Stimulated activated naive CD8-positive, alpha-beta T cell treated with anti-CD3 and anti-CD28 coated beads, Interleukin-15, Interleukin-2, amounts not matched to agents 100 U/mL and 50 U/mL, for 24 hours (primary cell): ENCODE results near the gene GLT8D2.
A peak's percentile ranks its signal among the peaks of the same experiment; 100 is the strongest.

Source experiments
- ATAC-seq: fragments of 150-1000 bp; cut with Tn5 transposase; one replicate; pipeline ENCODE4 v1.10.0; 2021
- DNase-seq: peaks from one replicate; pipeline ENCODE4 v3.0.0; 2021

The GLT8D2 gene

DNA sequence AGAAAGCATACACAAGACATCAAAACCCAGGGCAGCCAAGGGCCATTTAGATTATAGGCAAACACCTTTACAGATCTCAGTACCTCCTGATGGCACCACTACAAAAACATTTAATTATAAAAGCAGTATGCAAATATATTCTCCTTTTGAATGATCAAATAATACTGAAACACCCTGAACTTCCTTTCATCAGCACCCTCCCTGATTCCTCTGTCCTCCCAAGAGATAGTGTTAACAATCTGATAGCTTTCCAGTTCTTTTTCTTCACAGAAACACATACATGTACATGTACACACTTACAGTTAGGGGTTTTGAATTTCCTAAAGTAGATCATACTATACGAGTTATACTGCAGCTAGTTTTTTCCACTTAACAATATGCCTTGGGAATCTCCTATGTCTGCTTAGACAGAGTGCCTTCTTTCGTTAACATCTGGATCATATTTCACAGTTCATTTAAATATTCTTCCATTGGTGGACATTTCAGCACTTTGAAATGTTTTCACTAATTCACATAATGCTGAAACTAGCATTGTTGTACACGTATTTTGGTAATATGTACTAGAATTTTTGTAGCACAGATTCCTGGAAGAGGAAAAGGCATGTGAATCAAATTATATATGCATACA is 49.1 kb downstream of the GLT8D2 start:
- DNase-seq = no peak
- no peak for ATAC-seq

DNA sequence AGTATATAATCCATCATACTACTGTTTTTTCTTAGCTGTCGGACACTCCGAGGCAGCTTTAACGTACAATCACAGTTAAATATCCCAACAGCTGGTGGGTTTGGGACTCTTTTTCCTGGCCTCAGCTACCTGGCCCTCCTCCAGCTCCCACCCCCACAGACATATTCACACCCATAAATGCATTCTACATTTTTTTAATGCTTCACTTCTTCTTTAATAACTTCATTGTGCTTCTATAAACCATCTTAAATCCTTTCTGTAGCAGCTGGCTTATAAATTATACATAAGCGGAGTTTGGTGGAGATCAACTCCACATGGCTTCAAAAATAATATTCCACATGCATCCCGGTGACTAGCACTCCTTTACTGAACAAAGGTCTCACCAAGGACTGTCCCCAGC is 51.0 kb downstream of the GLT8D2 start:
- ATAC-seq = no peak
- no peak for DNase-seq

DNA sequence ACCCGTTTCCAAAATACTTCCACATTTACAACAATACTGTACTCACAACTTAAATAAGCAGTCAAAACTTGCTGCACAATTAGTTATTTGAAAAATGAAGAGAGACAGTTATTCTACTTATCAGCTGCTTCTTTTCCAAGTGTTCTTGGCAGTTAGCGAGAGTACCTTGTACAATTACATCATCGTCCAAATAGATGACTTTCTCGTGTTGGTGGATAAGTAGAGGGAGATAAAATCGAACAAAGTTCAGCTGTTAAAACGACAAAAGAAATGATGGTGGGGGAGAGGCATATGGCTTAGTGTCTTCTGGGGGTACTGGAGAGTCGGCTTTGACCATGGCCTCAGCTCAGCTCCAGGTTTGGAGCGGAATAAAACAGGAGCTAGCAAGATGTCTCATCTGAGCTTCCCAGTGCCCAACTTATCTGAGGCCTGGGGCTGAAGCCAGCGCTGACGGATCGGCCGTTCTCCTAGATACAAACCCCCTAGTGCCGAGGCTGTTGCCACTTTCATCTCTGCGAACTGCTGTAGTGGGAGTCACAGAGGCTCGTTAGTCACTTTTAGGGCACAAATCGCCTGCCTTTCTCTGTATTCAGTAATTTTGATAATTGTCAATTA is 52.6 kb downstream of the GLT8D2 start:
- no peak for DNase-seq
- no peak for ATAC-seq

DNA sequence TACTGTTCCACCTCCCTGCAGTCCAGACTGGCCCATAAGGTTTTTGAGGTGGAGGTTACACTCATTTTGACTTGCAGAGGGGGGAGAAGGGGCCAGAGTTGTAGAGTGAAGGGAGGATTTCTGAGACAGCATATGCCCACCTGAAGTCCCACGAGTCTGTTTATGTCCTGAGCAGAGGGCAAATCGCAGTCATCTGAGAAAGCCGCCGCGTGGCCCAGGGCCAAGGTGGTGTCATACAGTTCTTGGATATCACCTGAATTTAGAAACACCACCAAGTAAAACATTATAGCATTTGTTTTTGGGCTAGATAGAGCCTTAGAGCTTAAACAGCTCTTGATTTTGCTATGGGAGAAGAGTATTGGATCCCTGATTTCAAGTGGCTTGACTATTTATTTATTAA is 53.4 kb downstream of the GLT8D2 start:
- no peak for DNase-seq
- ATAC-seq = no peak

DNA sequence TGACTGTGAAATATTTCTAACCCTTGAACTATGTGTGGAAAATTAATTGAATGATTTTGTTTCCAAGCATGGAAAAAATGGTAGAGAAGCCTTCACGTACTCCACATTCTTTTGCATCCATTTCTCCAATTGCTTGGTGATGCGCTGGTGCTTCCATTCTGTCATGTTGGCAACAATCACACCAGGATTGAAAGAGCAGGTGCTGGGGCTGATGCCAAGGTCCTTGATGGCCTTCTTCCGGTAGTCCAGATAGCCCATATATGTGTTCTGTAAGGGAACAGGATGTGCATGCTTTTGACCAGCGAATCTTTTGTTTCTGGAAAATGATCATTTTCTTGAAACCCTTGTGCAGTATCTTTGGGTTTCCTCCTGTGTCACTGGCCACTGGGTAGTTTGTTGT is 55.8 kb downstream of the GLT8D2 start:
- no peak for ATAC-seq

DNA sequence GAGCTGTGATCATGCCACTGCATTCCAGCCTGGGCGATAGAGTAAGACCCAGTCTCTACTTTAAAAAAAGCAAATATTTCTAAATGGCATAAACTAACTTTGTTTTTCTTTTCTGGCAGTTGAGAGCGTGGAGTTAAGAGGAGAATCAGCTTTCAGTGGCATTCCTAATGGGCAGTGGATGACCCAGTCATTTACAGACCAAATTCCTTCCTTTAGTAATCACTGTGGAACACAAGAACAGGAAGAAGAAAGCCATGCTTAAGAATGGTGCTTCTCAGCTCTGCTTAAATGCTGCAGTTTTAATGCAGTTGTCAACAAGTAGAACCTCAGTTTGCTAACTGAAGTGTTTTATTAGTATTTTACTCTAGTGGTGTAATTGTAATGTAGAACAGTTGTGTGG is 63.2 kb downstream of the GLT8D2 start:
- no peak for DNase-seq
- ATAC-seq = no peak

More for the DNA sequence above, 55.8 kb downstream of the GLT8D2 start:
- DNase-seq = no peak

DNA sequence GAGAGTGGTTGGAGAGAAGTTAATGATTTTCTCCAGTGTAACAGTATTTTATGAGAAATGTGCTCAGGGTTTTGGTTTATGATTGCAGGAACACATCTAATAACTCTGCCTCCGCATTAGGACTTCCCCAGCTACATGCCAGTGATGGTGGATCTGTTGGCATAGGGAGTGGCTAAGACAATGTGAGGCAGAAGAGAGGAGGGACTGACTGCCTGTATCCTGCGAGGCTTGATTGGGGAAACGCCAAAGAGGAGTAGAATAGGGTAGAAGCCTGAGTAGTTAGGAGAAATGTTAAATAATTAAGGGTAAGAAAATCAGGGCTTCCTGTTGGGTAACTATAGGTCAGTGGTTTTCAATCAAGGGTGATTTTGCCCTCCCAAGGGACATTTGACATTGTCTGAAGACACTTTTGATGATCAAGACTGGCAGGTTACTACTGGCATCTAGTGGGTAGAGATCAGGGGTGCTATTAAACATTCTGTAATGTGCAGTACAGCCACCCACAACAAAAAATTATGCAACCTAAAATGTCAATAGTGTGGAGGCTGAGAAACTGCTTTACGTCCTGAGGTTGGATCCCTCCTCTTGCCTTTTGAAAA is 71.5 kb downstream of the GLT8D2 start:
- ATAC-seq = no peak
- DNase-seq = no peak

DNA sequence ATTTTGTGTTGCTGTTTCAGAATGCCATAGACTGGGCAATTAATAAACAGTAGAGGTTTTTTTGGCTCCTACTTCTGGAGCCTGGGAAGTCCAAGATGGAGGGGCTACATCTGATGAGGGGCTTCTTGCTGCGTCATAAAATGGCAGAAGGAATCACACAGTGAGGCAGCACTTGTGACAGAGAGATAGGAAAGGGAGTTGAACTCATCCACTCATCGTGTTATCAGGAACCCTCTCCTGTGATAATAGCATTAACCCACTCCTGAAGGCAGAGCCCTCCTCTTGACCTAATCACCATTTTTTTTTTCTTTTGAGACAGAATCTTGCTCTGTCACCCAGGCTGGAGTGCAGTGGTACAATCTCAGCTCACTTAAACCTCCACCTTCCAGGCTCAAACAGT is 74.6 kb downstream of the GLT8D2 start:
- ATAC-seq (no peak), DNase-seq (no peak)

DNA sequence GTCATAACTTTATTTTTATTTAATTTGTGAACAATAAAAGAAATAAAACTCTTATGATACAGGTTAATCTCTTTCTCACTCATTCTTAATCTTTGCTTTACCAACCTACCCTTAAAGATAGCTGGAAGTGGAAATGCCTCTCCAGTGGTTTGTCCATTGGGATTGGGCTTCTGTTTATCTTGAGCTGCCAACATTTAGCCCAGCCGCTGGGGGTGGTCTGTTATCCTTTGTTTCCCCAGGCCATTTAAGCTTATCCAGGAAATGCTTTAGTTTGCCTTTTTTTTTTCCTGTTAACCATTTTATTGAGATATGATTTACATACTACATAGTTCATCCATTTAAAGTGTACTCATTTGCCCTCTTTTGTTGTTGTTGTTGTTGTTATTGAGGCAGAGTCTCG is 76.1 kb downstream of the GLT8D2 start:
- ATAC-seq (no peak), DNase-seq (no peak)

DNA sequence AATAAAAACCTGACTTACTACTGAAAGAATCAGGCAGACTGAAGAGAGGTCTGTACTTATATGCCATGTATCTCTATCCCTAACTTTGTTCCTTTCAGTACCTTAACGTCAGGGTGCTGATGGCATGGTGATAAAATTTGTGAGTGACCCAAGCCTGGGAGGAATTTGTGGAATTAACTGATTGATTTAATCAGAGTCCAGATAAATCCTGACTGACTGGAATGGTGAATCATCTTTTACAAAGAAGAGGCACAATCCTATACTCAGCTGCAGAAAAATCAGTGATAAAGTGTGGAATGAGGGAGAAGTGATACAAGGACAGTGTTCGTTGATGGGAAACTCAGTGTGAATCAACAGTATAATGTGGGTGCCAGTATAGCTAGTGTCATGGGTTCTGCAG is 80.6 kb downstream of the GLT8D2 start:
- DNase-seq = no peak
- ATAC-seq = no peak

DNA sequence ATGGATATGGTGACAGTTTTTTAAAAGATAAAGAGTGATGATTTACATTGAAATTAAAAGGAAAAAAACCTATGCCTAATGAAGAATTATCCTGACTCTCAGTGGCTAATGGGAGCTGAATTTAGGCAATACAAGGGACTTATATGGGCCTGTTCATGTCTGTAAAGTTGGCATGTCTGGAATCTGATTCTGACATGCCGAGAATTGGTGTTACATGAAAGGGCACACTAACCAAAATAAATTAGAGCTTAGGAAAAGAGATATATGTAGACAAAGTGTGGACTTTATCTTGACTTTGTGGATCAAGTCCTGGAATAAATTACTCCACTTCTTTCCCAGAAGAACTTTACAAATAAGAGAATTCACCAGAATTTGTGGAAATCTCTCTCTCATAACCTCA is 83.3 kb downstream of the GLT8D2 start:
- DNase-seq (no peak), ATAC-seq (no peak)

DNA sequence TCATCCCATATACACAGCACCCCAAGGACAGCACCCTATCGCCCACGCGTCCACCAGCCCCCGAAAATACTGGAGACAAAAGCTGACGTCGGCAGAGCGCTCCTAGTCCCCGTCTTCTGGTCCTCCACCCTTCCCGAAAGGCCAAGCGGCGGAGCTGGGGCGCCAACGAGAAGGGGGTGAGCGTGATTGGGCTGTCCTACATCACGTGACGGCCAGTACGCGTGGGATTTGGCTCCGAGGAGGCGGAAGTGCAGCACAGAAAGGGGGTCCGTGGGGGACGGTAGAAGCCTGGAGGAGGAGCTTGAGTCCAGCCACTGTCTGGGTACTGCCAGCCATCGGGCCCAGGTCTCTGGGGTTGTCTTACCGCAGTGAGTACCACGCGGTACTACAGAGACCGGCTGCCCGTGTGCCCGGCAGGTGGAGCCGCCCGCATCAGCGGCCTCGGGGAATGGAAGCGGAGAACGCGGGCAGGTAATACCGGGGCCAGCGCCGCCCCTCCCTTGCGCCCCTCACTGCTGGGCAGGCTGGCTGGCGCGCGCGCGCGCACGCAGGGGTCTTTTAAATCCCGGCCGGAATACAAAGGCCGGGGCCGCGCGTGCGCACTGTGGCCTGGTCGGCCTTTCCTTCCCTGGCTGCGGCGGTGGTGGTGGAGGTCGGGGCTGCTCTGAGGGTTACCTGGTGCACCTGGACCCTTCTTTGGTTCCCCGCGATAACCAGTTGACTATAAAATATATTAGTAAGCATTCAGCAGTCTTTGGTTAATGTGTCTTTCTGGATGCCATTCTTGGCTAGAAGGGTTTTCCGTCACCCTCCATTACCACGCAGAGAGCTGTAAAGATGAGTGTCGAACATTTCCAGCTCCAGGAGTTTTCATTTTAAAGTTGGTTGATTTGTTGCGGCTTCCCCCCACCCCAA is 84.1 kb downstream of the GLT8D2 start, which contains the start of gene TDG:
TSS of gene TDG (plus strand) at position 283 of the 915 bp plus-strand sequence. CDS start at position 449, 166 bp downstream.
- ATAC-seq (peak; percentile 97), DNase-seq (peak; percentile 97)

DNA sequence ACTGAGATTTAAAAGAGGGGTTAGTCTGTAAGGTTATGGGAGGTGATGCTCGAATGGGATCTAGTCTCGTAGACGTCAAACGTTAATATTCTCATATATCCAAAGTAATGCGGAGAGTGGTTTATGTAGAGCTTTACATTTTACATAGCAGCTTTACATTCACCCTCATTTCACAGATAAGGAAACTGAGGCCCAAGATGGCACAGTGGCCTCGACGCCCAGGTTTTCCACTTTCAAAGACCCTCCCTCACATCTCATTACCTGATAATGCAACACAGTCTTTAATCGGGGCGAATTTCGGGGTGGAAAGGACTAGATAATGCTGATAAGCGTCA is 84.8 kb downstream of the GLT8D2 start:
- no peak for DNase-seq
- ATAC-seq = no peak

DNA sequence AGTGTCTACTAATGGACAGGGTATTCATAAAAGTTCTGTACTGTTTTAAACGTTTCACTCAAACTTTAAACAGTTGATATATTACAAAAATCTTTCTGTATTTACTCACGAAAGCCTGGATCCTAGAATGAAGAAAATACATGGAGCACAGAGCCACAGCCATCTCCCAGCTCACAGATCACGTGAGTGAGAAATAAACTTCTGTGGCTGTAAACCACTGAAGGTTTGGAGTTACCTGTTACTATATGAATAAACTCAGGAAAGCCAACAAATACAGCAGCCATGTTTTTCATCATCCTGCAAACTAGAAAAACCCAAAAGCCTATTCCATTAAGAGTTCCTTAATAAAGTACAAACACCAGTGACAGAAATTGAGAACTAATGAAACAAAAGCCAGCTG is 85.2 kb downstream of the GLT8D2 start:
- no peak for DNase-seq
- no peak for ATAC-seq

DNA sequence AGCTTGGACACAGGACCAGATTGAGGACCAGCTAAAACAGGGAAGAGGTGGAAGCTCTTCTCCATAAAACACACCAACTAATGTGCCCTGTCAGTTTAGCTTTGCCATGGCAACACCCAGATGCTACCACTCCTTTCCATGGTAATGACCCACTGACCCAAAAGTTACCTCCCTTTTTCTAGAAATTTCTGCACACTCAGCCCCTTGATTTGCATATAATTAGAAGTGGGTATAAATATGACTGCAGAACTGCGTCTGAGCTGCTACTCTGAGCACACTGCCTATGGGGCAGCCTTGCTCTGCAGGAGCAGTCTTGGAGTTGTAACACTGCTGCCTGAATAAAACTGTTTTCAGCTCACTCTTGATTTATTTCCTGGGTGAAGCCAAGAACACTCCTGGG is 87.5 kb downstream of the GLT8D2 start:
- no peak for DNase-seq
- no peak for ATAC-seq

DNA sequence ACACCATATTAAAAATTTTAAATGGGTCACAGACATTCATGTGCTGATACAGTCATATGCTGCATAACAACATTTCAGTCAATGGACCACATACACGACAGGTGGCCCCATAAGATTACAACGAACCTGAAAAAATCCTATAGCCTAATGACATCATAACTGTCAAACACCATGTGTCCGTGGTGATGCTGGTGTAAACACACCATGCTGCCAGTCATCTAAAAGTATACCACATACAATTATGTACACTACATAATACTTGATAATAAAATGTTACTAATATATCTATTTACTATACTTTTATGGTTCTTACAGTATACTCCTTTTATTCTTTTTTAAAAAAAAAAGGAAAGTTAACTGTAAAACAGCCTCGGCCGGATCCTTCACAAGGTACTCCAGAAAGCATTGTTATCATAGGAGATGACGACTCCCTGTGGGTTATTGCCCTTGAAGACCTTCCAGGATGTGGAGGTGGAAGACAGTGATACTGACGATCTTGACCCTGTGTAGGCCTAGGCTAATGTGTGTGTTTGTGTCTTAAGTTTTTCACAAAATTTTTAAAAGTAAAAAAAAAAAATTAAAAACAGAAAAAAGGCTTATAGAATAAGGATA is 89.3 kb downstream of the GLT8D2 start:
- no peak for DNase-seq
- no peak for ATAC-seq

DNA sequence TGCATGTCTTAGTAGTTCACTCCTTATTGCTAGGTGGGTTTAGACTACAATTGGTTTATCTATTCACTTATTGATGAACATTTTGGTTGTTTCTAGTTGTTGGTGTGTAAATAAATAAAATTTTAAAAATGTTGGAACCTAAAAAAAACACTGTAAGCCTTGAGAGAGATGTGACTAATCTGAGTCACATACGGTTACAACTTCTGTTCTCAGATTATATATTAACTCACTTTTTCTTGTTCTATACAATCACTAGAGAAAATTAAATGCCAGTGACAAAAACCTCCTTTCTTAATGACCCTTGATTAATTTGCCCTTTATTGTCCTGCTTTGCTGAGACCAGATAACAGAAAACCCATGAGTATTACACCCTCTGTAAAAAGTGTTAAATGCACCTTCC is 91.4 kb downstream of the GLT8D2 start:
- ATAC-seq (no peak), DNase-seq (no peak)

DNA sequence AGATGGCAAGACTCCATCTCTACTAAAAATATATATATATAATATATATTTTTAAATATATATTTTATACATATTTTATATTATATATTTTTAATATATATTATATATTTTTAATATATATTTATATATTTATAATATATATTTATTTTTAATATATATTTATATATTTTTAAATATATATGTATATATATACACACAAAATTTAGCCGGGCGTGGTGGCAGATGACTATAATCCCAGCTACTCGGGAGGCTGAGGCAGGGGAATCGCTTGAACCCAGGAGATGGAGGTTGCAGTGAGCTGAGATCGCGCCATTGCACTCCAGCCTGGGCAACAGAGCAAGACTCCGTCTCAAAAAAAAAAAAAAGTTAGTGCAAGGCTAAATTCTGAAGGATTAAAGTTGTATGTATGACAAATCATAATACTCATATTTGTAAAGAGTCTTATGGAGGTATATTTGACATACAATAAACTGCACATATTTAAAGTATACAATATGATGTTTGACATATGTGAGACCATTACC is 92.1 kb downstream of the GLT8D2 start:
- DNase-seq (no peak), ATAC-seq (no peak)

DNA sequence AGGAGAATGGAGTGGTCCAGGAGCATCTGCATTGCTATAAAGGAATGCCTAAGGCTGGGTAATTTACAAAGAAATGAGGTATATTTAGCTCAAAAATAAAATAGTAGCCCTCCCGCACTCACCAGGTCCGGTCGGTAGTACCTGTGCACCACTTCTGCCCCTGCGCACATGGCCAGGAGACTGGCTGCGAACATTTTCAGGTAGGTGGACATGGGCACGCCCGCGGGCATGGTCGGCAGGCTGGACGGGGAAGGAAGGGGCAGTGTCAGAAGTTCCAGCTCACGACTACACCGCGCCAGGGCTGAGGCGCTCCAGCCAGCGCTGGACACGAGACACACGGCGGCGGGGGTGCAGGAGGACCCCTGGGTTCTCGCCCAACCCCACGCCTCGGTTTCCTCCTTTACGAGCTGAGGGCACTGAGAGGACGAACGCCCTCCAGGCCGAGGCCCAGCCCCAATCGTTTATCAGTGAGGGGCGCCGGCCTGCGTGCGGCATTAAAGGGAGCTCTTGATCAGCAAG is 93.4 kb downstream of the GLT8D2 start:
- ATAC-seq = no peak

DNA sequence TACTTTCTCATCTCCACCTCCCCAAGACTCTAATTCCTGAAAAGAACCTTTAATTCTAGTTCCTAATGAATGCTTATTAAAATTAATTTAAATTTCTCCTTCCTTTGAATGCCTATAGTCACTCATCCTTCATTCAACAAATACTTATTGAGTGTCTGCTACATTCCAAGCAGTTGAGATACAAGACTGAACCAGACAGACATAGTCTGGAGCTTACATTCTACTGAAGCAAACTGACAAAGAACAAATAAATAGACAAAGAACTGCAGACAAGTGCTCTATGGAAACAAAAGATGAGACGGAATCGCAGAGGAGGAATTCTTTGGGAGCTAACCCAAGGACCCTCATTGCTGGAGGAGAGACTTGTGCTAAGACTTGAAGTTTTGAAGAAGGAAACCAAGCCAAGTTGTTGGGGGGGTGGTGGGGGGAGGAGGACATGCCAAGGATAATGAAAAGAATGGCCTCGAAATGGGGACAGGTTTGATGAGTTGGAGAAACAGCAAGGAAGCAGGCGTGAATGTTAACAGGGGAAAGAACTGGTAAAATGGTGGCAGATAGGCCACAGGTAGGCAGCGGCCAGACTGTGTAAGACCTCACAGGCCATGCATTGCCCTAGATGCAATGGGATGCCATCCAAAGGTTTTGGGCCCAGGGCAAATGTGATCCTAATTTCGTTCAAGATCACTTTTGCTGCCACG is 94.0 kb downstream of the GLT8D2 start:
- DNase-seq (no peak), ATAC-seq (no peak)

More for the DNA sequence above, 93.4 kb downstream of the GLT8D2 start:
- no peak for DNase-seq

DNA sequence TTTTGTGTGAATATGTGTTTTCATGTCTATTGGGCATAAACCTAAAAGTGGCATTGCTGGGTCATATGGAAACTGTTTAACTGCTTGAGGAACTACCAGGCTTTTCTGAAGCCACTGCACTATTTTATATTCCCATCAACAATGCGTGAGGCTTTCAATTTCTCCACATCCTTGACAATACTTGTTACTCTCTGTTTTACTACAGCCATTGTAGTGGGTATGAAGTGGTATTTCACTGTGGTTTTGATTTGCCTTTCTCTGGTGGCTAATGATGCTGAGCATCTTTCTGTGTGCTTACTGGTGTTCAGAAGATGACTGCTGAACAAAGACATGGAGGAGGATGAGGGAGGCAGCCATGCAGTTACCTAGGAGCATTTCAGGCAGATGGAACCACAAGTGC is 97.5 kb downstream of the GLT8D2 start:
- ATAC-seq (peak; percentile 42), DNase-seq (no peak)
